ENCODE data around the gene FUZ. TPM values are rescaled to one million over a fixed set of nuclear protein-coding genes. Genes with fewer than 3 reads are reported as not detected.

FUZ gene
- 17.7 and 21.1 TPM in 2 replicates for total RNA-seq (2014; rRNA removed; shearing (Covaris generic))
- polyA plus RNA-seq (2016; fragmentation: Nextera tagmentation; extraction: Ambion mirVana), result 11.7 and 15.1 TPM in 2 replicates

- Histone ChIP-seq H4K20me1 (ENCODE audit: insufficient read depth) (no peaks in the 10 kb centered on the region), H3K27ac (peak within 1 kb of the TSS; percentile 83), H3K79me2 (ENCODE audit: insufficient read depth) (peaks cover under 1% of the 10 kb centered on the region; the same call in 1 of the 2 replicates), H2AFZ (peak within 1 kb of the TSS; percentile 73), H3K4me1 (ENCODE audit: insufficient read depth) (peaks cover 14% of the 10 kb centered on the region), H3K9me2 (ENCODE audit: insufficient read depth) (no peaks in the 10 kb centered on the region), H3K27me3 (replicated peaks; ENCODE audit: insufficient read depth) (no peaks in the 10 kb centered on the region), H3K9me3 (ENCODE audit: low read depth) (no peaks in the 10 kb centered on the region), H3K9ac (peak within 1 kb of the TSS; percentile 84), H3K36me3 (ENCODE audit: low read depth) (no peaks in the 10 kb centered on the region), H3K4me3 (peak within 1 kb of the TSS; percentile 76), H3F3A (ENCODE audit: insufficient read depth) (peaks cover 5% of the 10 kb centered on the region; the same call in 1 of the 2 replicates), H3K4me2 (ENCODE audit: unreplicated experiment) (peak within 1 kb of the TSS; percentile 84)
- 0 to 2% methylated on average over 45 of the region's 45 CpGs for WGBS, 2 experiments (ENCODE audit: low coverage in 1 of 2, low lambda C conversion rate in 2 of 2, missing lambda C conversion rate in 2 of 2)
- no peak for TF ChIP-seq EZH2 (IDR thresholded peaks at IDR 0.05; ENCODE audit: insufficient read depth, poor library complexity, severe bottlenecking)
- no peak for TF ChIP-seq EZH2phosphoT487 (IDR thresholded peaks at IDR 0.05; ENCODE audit: insufficient read depth, low read depth)
- in situ Hi-C loops (cut with MboI), result no loop called here
- DNase-seq, result peak; percentile 99
Measured at GRCh38 chr19:49812997-49813861, at the start of gene FUZ. Gene FUZ (minus strand): TSS chr19:49813292. CDS start chr19:49813106, 186 bp downstream.

DNA sequence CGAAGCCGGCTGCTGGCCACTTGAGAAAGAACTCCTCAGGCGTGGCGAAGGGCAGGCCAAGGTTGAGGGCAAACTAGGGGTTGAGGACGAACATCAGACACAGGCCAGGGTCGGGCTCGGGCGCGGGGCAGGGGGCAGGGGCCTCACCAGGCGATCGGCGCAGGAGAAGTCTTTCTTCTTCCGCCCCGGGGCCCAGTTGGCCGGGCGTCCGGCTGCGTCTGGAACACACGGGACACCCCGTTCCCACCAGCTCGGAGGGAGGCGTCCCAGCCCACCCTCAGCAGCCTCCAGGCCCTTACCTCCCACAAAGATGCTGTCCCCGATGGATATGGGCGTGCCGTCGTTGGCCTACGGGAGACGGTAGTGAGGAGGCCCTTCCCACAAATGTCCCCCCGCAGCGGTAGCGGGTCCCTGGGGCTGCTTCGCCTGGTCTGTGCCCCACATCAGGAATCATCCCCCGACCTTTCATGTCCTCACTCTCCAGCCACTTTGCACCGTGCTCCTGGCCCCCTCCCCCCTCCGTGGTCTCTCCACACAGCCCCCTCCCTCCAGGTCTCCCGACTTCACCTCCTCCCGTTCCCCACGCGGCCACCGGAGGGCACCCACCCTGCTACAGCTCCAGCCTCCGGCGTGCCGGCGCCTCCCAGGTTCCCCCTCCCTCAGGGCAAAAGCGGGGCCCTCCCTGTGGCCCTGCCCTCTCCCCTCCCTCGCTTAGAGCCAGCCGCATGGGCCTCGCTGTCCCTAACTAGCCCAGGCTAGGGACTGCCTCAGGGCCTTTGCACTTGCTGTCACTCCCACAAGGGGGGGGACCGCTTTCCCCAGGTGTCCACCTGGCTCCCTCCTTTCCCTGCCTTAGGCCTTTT, 49.5 kb upstream of the FUZ start:
- Histone ChIP-seq H3K36me3 (ENCODE audit: low read depth) (peaks cover 9% of the 10 kb centered on the region; the same call in 1 of the 2 replicates), H3K4me1 (ENCODE audit: insufficient read depth) (peaks cover 14% of the 10 kb centered on the region), H3K27ac (no peak overlapping the region), H3K79me2 (ENCODE audit: insufficient read depth) (peaks cover 32% of the 10 kb centered on the region), H3K27me3 (replicated peaks; ENCODE audit: insufficient read depth) (no peaks in the 10 kb centered on the region), H4K20me1 (ENCODE audit: insufficient read depth) (no peaks in the 10 kb centered on the region), H3K4me3 (no peak overlapping the region), H3K4me2 (ENCODE audit: unreplicated experiment) (no peak overlapping the region), H3K9me3 (ENCODE audit: low read depth) (no peaks in the 10 kb centered on the region), H3K9ac (no peak overlapping the region), H2AFZ (no peak overlapping the region), H3K9me2 (ENCODE audit: insufficient read depth) (no peaks in the 10 kb centered on the region), H3F3A (ENCODE audit: insufficient read depth) (peaks cover 17% of the 10 kb centered on the region)
- WGBS, 2 experiments (ENCODE audit: low coverage in 1 of 2, low lambda C conversion rate in 2 of 2, missing lambda C conversion rate in 2 of 2), result 84 to 96% methylated on average over 20 to 48 of the region's 49 CpGs
- TF ChIP-seq EZH2 (IDR thresholded peaks at IDR 0.05; ENCODE audit: insufficient read depth, poor library complexity, severe bottlenecking) (no peak), EZH2phosphoT487 (IDR thresholded peaks at IDR 0.05; ENCODE audit: insufficient read depth, low read depth) (no peak)
- in situ Hi-C loops (cut with MboI), result no loop called here
- DNase-seq, result no peak

DNA sequence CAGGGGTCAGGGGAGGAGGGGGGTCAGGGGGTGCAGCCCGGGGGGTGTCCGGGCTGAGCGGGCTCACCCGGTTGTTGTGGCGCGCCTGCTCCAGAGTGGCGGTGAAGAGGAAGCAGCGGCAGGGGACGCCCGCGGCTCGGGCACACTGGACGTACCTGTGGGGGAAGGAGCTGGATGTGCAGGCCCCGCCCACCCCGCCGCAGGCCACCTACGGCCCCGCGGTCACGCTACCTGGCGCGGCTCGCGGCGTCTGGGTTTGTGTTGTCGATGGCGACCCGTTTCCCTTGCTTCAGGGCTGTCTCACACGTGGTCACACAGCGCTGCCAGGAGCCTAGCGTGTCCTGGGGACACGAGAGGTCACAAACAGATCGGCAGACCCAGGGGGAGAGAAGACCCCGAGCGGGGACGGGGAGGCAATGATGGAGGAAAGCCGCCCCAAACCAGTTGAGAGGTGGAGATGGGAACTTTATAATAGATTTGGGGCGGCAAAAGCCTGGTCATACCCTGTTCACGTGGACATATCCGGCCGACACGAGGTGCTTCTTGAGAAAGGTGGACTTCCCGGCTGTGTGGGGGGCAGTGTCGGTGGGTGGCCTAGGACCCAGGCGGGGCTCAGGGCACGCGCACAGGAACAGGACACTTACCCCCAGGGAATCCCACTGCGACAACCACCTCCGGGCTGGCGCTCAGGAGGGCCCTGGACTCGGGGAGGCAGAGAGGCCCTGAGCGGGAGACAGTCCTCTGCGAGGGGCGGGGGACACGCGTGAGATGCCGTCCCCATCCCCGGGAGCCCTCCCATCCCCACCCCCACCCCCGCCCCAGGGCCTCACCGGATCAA, 48.7 kb upstream of the FUZ start:
- peaks cover 22% of the 10 kb centered on the region for H3F3A ChIP-seq (ENCODE audit: insufficient read depth)
- H3K4me2 ChIP-seq (ENCODE audit: unreplicated experiment), result no peak overlapping the region
- no peaks in the 10 kb centered on the region for H3K9me2 ChIP-seq (ENCODE audit: insufficient read depth)
- H2AFZ ChIP-seq, result no peak overlapping the region
- H3K4me1 ChIP-seq (ENCODE audit: insufficient read depth), result peaks cover 14% of the 10 kb centered on the region
- H4K20me1 ChIP-seq (ENCODE audit: insufficient read depth), result no peaks in the 10 kb centered on the region
- H3K79me2 ChIP-seq (ENCODE audit: insufficient read depth), result peaks cover 32% of the 10 kb centered on the region
- no peaks in the 10 kb centered on the region for H3K27me3 ChIP-seq (replicated peaks; ENCODE audit: insufficient read depth)
- 84 to 85% methylated on average over 35 to 60 of the region's 60 CpGs for WGBS, 2 experiments (ENCODE audit: low coverage in 1 of 2, low lambda C conversion rate in 2 of 2, missing lambda C conversion rate in 2 of 2)
- TF ChIP-seq EZH2phosphoT487 (IDR thresholded peaks at IDR 0.05; ENCODE audit: insufficient read depth, low read depth), result no peak
- in situ Hi-C loops (cut with MboI), result no loop called here
- H3K36me3 ChIP-seq (ENCODE audit: low read depth), result peaks cover 9% of the 10 kb centered on the region; the same call in 1 of the 2 replicates
- H3K9me3 ChIP-seq (ENCODE audit: low read depth), result no peaks in the 10 kb centered on the region
- no peak overlapping the region for H3K9ac ChIP-seq
- no peak overlapping the region for H3K27ac ChIP-seq
- H3K4me3 ChIP-seq, result no peak overlapping the region
- DNase-seq, result no peak

Data from GM23248 (cell line).